Cardiac fibroblast (primary cell): ENCODE results near the gene PITPNM3.
A peak's percentile ranks its signal among the peaks of the same experiment; 100 is the strongest.

Experiments
- DNase-seq, 2 donors: peaks; one replicate each; pipeline versions ENCODE4 v3.0.0 to v3.0.0-alpha.2; 2010; ENCODE audit warnings: low read depth in 2 of 2
- H3K4me3 ChIP-seq, 2 donors: replicated peaks in 1 of 2; 1 replicate in 1 of 2; 2 replicates in 1 of 2; pipeline ENCODE4 v1.5.1; 2011; ENCODE audit warnings: low read depth in 2 of 2, low read length in 2 of 2, mild to moderate bottlenecking in 2 of 2, moderate library complexity in 1 of 2
- TF ChIP-seq, protein P1 (sequence below): IDR thresholded peaks from one replicate; pipeline ENCODE4 v1.5.1; 2011; ENCODE audit warnings: low read depth, mild to moderate bottlenecking, low read length, inconsistent platforms

The PITPNM3 gene

DNA sequence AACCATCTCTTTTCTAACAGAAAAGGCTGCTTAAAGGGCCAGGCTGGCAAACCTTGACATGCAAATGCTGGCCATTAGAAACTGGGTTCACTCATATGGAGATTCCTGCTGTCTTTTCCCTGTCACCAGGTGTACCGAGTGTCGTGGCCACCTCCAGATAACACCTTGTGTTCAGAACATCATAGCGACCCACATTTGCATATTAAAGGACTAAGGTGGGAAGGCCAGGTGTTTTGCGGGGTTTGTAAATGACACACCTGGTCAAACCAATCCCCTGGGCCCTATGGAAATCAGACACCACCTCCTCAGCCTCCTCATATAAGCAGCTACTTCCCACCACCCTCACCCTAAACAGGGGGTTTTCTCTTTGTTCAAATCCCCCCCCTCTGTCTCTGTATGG, 118.9 kb downstream of the PITPNM3 start:
- no peak for DNase-seq
- H3K4me3 ChIP-seq = no peak overlapping the region
- TF ChIP-seq, protein P1, sequence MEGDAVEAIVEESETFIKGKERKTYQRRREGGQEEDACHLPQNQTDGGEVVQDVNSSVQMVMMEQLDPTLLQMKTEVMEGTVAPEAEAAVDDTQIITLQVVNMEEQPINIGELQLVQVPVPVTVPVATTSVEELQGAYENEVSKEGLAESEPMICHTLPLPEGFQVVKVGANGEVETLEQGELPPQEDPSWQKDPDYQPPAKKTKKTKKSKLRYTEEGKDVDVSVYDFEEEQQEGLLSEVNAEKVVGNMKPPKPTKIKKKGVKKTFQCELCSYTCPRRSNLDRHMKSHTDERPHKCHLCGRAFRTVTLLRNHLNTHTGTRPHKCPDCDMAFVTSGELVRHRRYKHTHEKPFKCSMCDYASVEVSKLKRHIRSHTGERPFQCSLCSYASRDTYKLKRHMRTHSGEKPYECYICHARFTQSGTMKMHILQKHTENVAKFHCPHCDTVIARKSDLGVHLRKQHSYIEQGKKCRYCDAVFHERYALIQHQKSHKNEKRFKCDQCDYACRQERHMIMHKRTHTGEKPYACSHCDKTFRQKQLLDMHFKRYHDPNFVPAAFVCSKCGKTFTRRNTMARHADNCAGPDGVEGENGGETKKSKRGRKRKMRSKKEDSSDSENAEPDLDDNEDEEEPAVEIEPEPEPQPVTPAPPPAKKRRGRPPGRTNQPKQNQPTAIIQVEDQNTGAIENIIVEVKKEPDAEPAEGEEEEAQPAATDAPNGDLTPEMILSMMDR = no peak

- TF ChIP-seq, protein P1 = peak; percentile 88
- no peak overlapping the region for H3K4me3 ChIP-seq
- peak; percentile 74 to 75 for DNase-seq
Measured at GRCh38 chr17:6435968-6436367, 120.4 kb downstream of the PITPNM3 start.

DNA sequence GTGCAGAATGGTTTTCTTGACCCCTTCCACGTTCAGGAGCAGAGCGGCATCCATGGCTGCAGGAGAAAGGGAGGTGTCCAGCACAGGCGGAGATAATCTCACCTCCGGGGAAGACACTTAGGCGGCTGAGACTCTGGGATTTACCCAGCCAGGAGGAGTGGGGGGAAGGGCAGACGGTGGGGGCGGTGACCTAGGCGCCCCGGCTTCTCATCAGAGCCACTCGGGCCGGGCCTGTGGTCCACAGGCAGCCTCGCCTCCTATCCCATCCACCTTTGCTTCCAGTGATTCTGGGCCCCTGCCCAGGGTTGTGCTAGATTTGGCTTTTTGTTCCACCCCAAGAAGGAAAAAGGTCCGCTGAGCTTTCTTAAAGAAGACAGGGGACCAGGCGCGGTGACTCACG, 121.3 kb downstream of the PITPNM3 start, which contains the start of gene AIPL1:
Gene AIPL1 (minus strand): TSS at position 71 of the 400 bp plus-strand sequence. CDS start 17 bp downstream, at position 54.
- DNase-seq = no peak

GRCh38 chr17:6430769-6431168, 125.6 kb downstream of the PITPNM3 start:
- TF ChIP-seq, protein P1 = peak; percentile 49
- no peak overlapping the region for H3K4me3 ChIP-seq
- DNase-seq = no peak

More for the DNA sequence above, 121.3 kb downstream of the PITPNM3 start, which contains the start of gene AIPL1:
- no peak within 1 kb of the TSS for H3K4me3 ChIP-seq
- TF ChIP-seq, protein P1 = no peak

DNA sequence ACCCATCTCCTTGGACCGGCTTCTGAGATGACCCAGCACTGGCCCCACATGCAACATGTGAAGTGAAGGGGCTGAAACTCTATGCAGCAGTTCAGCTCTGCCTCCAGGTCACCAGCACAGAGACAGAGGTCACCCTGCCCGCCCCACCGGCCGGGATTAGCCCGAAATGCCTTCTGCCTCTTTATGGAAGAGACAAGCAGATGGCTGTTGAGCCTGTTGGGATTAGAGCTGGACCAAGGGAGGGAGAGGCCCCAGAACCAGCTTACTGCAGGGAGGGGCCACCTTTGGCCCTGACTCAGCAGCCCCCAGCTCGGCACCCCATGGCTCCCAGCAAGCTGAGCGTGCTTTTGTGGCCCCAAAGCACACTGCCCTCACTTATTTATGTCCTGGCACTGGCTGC, 127.1 kb downstream of the PITPNM3 start:
- H3K4me3 ChIP-seq = no peak overlapping the region
- no peak for DNase-seq
- TF ChIP-seq, protein P1 = no peak

- no peak overlapping the region for H3K4me3 ChIP-seq
- TF ChIP-seq, protein P1 = no peak
- no peak for DNase-seq
Measured at GRCh38 chr17:6428207-6428965, 128.0 kb downstream of the PITPNM3 start.
